Subcutaneous abdominal adipose tissue (tissue), 5 donors: ENCODE measurements around the gene POLRMT.

ENCODE experiments used
- H3K27ac ChIP-seq: one replicate; pipeline ENCODE4 v1.7.0; 2013; ENCODE audit warnings: low read depth, mild to moderate bottlenecking, inconsistent platforms, low read length, moderate library complexity
- H3K27me3 ChIP-seq, 5 donors: one replicate each; pipeline ENCODE4 v1.7.0; 2013; ENCODE audit warnings: low read length in 5 of 5, inconsistent platforms in 1 of 5; ENCODE audit not compliant: control insufficient read depth in 5 of 5, insufficient read depth in 4 of 5
- H3K36me3 ChIP-seq, 5 donors: one replicate each; pipeline ENCODE4 v1.7.0; 2013; ENCODE audit warnings: low read length in 5 of 5; ENCODE audit not compliant: control insufficient read depth in 5 of 5, insufficient read depth in 5 of 5
- H3K4me1 ChIP-seq, 5 donors: one replicate each; pipeline ENCODE4 v1.7.0; 2013; ENCODE audit warnings: low read length in 5 of 5, mild to moderate bottlenecking in 3 of 5, moderate library complexity in 1 of 5; ENCODE audit not compliant: control insufficient read depth in 5 of 5, insufficient read depth in 5 of 5
- H3K4me3 ChIP-seq, 5 donors: one replicate each; pipeline ENCODE4 v1.7.0; 2013; ENCODE audit warnings: low read length in 5 of 5, low read depth in 1 of 5
- H3K9ac ChIP-seq, 5 donors: one replicate each; pipeline ENCODE4 v1.7.0; 2013; ENCODE audit warnings: low read length in 5 of 5, mild to moderate bottlenecking in 4 of 5, moderate library complexity in 3 of 5
- H3K9me3 ChIP-seq, 5 donors: one replicate each; pipeline ENCODE4 v1.7.0; 2013; ENCODE audit warnings: low read length in 5 of 5; ENCODE audit not compliant: control insufficient read depth in 5 of 5
- donor health status: healthy.
- donor health status: healthy.
- donor health status: healthy.
- donor health status: healthy.
- donor health status: healthy.

Gene POLRMT

DNA sequence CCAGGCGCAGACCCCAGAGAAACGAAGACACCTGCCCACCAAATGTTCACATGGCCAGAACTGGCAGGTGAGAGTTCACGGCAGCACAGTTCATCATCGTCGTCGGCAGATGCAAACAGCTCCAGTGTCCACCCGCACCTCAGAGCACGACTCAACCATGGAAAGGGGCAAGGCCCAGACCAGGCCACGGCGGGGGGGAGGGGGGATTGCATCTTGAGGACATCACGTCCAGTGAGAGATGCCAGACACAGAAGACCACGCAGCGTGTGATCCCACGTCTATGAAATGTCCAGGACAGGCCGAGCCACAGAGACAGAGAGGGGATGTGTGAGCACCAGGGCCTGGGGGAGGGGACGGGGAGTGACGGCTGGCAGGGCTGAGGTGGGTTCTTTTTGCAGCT, 22.4 kb upstream of the POLRMT start:
- no peaks in the 10 kb centered on the region for H3K9me3 ChIP-seq
- peaks cover 0 to 50% (median 34%) of the 10 kb centered on the region in 5 donors for H3K36me3 ChIP-seq
- H3K9ac ChIP-seq = no peak overlapping the region
- peaks cover 0 to 41% (median 31%) of the 10 kb centered on the region in 5 donors for H3K4me1 ChIP-seq
- no peaks in the 10 kb centered on the region for H3K27me3 ChIP-seq
- no peak overlapping the region for H3K4me3 ChIP-seq
- no peak overlapping the region for H3K27ac ChIP-seq

DNA sequence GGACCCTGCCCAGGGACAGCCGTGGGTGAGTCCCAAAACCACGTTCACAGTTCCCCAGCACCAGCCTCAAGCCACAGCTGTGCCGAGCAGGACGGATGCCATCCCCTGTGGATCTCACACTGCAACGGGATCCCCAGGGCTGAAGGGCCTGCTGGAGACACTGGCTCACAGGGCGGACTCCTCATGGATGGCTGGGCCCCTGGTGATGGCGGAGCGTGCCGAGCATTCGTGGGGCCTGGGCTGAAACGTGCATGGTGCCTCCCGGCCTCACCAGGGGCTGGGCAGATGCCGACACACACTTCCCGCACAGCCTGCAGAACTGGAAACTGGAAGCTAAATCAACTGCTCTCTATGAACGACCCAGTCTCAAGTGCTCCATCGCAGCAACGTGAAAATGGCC, 20.1 kb upstream of the POLRMT start:
- peaks cover 0 to 18% (median 8%) of the 10 kb centered on the region in 5 donors for H3K4me1 ChIP-seq
- no peak overlapping the region for H3K4me3 ChIP-seq
- no peaks in the 10 kb centered on the region for H3K9me3 ChIP-seq
- H3K27ac ChIP-seq = no peak overlapping the region
- no peaks in the 10 kb centered on the region for H3K27me3 ChIP-seq
- H3K36me3 ChIP-seq = peaks cover 0 to 60% (median 41%) of the 10 kb centered on the region in 5 donors
- peak overlapping the region in 1 of 5 donors; percentile 30 for H3K9ac ChIP-seq

DNA sequence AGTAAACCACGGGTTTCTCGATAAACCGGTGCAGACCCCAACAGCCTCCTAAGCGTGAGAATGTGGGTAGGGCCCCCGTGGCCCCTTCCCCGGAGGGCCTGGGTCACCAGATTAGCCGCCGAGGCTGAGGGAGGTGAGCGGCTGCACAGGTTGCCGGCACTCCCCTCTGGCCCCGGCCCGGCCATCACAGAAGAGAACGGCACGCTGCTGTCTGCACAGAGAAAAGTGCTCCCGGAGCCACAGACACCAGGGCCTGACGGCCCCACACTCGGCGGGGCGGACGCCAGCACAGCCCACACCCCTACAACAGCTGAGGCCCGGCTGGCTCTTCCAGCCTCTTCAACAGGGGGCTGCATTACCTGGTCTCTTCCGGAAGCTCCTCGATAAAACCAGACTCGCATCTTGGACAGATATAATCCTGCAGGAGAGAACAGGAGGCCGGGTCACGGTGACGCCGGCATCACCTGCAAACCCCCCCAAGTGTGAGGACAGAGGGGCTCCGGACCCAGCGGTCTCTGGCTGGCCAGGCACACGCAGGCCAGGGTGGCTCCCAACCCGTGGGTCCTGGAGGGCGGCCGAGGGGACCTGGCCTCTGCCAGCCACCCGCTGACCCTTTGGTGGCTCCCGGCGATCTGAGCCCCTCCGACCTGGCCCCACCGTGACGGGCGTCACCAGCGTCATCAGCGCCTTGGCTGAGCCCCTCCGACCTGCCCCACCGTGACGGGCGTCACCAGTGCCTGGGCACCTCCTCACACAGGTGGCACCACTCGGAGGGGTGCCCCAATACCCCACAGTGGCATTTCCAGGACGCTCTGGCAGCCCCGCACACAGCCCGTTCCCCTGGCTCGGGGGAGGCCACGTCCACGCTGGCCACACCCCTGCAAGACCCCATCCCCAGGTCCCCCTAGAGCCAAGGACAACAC, 19.4 kb upstream of the POLRMT start:
- Histone ChIP-seq H3K27me3 (no peaks in the 10 kb centered on the region), H3K36me3 (peaks cover 0 to 64% (median 43%) of the 10 kb centered on the region in 5 donors), H3K9ac (peak overlapping the region in 1 of 5 donors; percentile 30), H3K27ac (no peak overlapping the region), H3K4me1 (peaks cover 0 to 11% (median 3%) of the 10 kb centered on the region in 5 donors), H3K9me3 (no peaks in the 10 kb centered on the region), H3K4me3 (no peak overlapping the region)

- peaks cover 0 to 67% (median 50%) of the 10 kb centered on the region in 5 donors for H3K36me3 ChIP-seq
- H3K4me3 ChIP-seq = no peak overlapping the region
- no peaks in the 10 kb centered on the region for H3K9me3 ChIP-seq
Observed at GRCh38 chr19:651991-652390, 18.7 kb upstream of the POLRMT start.

GRCh38 chr19:651114-651818, 17.9 kb upstream of the POLRMT start:
- no peaks in the 10 kb centered on the region for H3K27me3 ChIP-seq
- no peaks in the 10 kb centered on the region for H3K9me3 ChIP-seq
- no peak overlapping the region for H3K9ac ChIP-seq
- H3K4me3 ChIP-seq = no peak overlapping the region
- H3K27ac ChIP-seq = no peak overlapping the region
- H3K36me3 ChIP-seq = peaks cover 0 to 72% (median 55%) of the 10 kb centered on the region in 5 donors
- H3K4me1 ChIP-seq = no peaks in the 10 kb centered on the region

More at GRCh38 chr19:651991-652390, 18.7 kb upstream of the POLRMT start:
- Histone ChIP-seq H3K27me3 (no peaks in the 10 kb centered on the region), H3K27ac (no peak overlapping the region), H3K9ac (no peak overlapping the region), H3K4me1 (peaks cover 0 to 5% (median 0%) of the 10 kb centered on the region in 5 donors)

GRCh38 chr19:650121-650520, 16.8 kb upstream of the POLRMT start:
- Histone ChIP-seq H3K27ac (no peak overlapping the region), H3K4me1 (no peaks in the 10 kb centered on the region), H3K9ac (no peak overlapping the region), H3K4me3 (no peak overlapping the region), H3K36me3 (peaks cover 0 to 74% (median 62%) of the 10 kb centered on the region in 5 donors), H3K9me3 (no peaks in the 10 kb centered on the region), H3K27me3 (no peaks in the 10 kb centered on the region)

DNA sequence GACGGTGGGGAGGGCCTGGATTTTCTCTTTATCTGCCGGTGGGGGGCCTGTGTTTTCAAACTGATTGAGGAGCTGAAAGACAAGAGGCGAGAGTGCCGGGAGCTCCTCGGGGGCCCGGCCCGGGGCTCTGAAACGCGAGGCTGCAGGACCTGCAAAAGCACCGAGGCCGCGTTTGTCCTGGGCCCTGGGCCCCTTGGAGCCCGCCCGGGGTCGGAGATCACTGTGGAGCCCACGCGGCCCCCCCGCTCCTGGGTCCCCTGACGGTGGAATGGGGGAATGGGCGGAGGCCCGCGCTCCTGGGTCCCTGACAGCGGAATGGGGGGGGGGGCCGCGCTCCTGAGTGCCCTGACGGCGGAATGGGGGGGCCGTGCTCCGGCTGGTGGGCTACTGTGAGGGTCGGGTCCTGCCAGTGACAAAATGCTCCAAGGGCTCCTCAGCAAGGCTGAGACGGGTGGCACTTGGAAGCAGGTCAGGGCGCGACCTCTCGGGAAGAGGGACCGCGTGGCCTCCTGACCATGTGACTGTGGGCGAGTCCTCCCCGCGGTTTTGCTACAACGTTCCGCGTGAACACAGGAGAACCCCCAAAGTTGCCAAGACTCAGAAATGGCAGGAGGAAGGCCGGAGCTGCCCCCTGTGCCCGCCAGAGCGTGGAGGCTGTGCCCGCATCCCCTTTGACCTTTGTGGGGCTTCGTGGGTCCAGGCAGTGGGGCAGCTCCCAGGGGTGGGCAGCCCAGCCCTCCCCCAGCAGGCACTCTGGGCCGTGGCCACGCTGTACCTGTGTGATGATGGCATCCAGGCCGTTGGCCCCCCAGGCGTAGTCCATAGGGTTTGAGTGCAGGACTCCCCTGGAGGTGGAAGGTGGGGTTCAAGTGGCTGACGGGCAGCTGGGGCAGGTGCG, 15.8 kb upstream of the POLRMT start:
- peaks cover 0 to 79% (median 63%) of the 10 kb centered on the region in 5 donors for H3K36me3 ChIP-seq

DNA sequence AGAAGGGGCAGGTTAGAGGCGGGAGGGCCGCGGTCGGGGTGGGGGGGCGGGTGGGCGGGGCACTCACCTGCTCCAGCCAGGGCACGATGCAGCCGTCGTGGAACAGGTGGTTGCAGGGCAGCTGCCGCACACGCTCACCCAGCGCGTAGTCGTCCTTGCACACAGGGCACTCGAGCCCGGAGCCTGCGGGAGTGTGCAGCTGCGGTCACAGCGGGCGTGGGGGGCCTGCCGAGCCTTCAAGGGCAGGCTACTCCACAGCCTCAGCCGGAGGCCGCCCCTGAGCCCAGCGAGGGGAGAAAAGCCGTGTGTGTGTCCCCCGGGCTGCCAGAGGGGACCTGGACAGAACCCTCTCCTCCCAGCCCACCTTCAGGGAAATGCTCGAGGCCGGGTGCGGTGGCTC, 15.0 kb upstream of the POLRMT start:
- Histone ChIP-seq H3K9me3 (no peaks in the 10 kb centered on the region), H3K36me3 (peaks cover 0 to 71% (median 57%) of the 10 kb centered on the region in 5 donors)

More for the DNA sequence above, 15.8 kb upstream of the POLRMT start:
- H3K9me3 ChIP-seq = no peaks in the 10 kb centered on the region
- no peak overlapping the region for H3K4me3 ChIP-seq
- no peak overlapping the region for H3K27ac ChIP-seq
- no peak overlapping the region for H3K9ac ChIP-seq
- H3K4me1 ChIP-seq = no peaks in the 10 kb centered on the region
- no peaks in the 10 kb centered on the region for H3K27me3 ChIP-seq

DNA sequence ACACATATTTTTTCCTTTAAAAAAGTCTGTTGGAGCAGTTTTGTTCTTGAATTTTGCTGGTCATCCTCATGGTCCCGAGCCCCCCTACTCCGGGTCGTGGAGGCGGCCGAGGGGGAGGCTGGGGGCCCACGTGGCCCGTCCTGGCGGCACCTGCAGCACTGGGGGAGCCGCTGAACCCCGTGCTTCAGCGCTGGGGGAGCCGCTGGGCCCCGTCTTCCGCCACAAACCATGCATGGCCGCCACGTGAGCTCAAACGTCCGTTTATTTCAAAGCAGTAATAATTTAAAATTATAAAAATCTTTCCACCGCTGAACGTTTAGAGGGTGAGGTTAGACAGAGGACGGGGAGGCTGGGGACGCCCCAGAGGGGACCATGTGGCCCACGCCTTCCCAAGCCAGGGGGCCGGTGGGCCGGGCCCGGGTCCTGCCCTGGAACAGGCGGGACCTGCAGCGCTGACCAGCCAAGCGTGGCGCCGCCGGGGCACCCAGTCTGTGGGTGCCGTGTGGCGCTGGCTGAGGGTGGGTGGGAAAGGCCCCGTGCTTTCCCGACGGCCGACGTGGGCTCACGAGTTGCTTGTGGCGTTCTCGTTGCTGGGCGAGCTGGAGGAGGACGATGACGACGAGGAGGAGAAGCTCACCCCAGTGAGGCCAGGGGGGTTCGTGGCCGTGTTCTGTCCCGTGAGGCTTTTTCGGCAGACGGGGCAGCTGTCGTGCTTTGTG, 14.4 kb upstream of the POLRMT start:
- no peaks in the 10 kb centered on the region for H3K4me1 ChIP-seq
- no peak overlapping the region for H3K9ac ChIP-seq
- H3K27me3 ChIP-seq = no peaks in the 10 kb centered on the region
- no peaks in the 10 kb centered on the region for H3K9me3 ChIP-seq
- no peak overlapping the region for H3K27ac ChIP-seq
- peaks cover 0 to 65% (median 52%) of the 10 kb centered on the region in 5 donors for H3K36me3 ChIP-seq
- no peak overlapping the region for H3K4me3 ChIP-seq

More for the DNA sequence above, 15.0 kb upstream of the POLRMT start:
- Histone ChIP-seq H3K4me3 (no peak overlapping the region), H3K27ac (no peak overlapping the region), H3K9ac (no peak overlapping the region), H3K27me3 (no peaks in the 10 kb centered on the region), H3K4me1 (no peaks in the 10 kb centered on the region)
